Lower leg skin (tissue), 3 donors: ENCODE results near the gene GPC5.

Experiments used
- CTCF ChIP-seq, 3 donors: fragments of 450-650 bp; IDR thresholded peaks; one replicate each; pipeline ENCODE4 v1.5.1; 2016; ENCODE audit warnings: antibody characterized with exemption in 3 of 3, mild to moderate bottlenecking in 3 of 3, moderate library complexity in 2 of 3
- POLR2A ChIP-seq, 2 donors: fragments of 450-650 bp; IDR thresholded peaks; one replicate each; pipeline ENCODE4 v1.6.1; 2016 to 2017; ENCODE audit warnings: antibody characterized with exemption in 2 of 2, mild to moderate bottlenecking in 1 of 2, moderate library complexity in 1 of 2

DNA sequence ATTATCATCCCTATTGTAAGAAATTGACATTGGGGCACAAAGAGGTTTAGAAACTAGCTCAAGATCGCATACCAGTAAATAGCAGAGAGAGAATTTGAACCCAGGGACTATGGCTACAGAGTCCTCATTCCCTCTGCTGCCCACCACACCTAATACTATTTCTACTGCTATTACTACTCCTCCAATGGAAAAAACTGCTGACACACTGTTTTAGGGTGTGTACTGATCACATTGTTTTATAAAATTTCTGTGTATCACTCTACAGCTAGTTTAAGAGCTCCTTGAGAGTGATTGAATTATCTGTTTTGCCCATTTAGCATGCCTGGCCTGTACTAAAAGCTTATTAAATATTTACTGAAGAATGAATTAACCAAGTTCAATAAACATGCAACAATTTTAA lies 552.4 kb downstream of the GPC5 start:
- no peak for TF ChIP-seq CTCF (IDR thresholded peaks at IDR 0.05)
- no peak for TF ChIP-seq POLR2A (IDR thresholded peaks at IDR 0.05)
